Adrenal gland (tissue), 12 donors: ENCODE measurements around the gene FABP7. TPM values are rescaled to one million over a fixed set of nuclear protein-coding genes. Genes with fewer than 3 reads are reported as not detected.
A peak's percentile ranks its signal among the peaks of the same experiment; 100 is the strongest.

Experiments used
- DNase-seq, 7 donors: peaks; one replicate each; pipeline ENCODE4 v3.0.0-alpha.2; 2019 to 2020
- H3K27ac ChIP-seq, 5 donors: fragments of 200-600 bp; sonication (generic) in 4 of 5; 1 replicate in 3 of 5; 2 replicates in 2 of 5; pipeline versions ENCODE4 v1.5.1 to v1.8.0; 2016 to 2020; ENCODE audit warnings: mild to moderate bottlenecking in 1 of 5
- H3K27me3 ChIP-seq: fragments of 200-600 bp; 2 replicates; pipeline ENCODE4 v1.8.0; 2021
- H3K36me3 ChIP-seq, 2 donors: fragments of 200-600 bp; replicated peaks in 1 of 2; 1 replicate in 1 of 2; 2 replicates in 1 of 2; pipeline versions ENCODE4 v1.5.1 to v1.8.0; 2018 to 2022
- H3K4me1 ChIP-seq, 2 donors: fragments of 200-600 bp; replicated peaks in 1 of 2; 1 replicate in 1 of 2; 2 replicates in 1 of 2; pipeline versions ENCODE4 v1.5.1 to v1.8.0; 2018 to 2021
- H3K4me3 ChIP-seq, 4 donors: fragments of 200-600 bp; sonication (generic) in 3 of 4; one replicate each; pipeline ENCODE4 v1.5.1; 2016 to 2018
- H3K9me3 ChIP-seq, 3 donors: fragments of 200-600 bp; sonication (generic) in 1 of 3; replicated peaks in 1 of 3; 1 replicate in 2 of 3; 2 replicates in 1 of 3; pipeline versions ENCODE4 v1.5.1 to v1.8.0; 2016 to 2021
- CTCF ChIP-seq, 6 experiments: fragments of 450-650 bp in 4 of 6; fragments of 200-600 bp in 2 of 6; sonication (generic) in 1 of 6; IDR thresholded peaks; 1 replicate in 5 of 6; 2 replicates in 1 of 6; pipeline versions ENCODE4 v1.5.1 to v1.8.0; 2016 to 2021; ENCODE audit warnings: antibody characterized with exemption in 6 of 6, mild to moderate bottlenecking in 2 of 6, moderate library complexity in 1 of 6
- POLR2A ChIP-seq, 2 donors: fragments of 450-650 bp; IDR thresholded peaks; one replicate each; pipeline ENCODE4 v1.6.1; 2017; ENCODE audit warnings: antibody characterized with exemption in 2 of 2, mild to moderate bottlenecking in 2 of 2, moderate library complexity in 1 of 2
- WGBS, 4 donors: extraction: QIAGEN DNeasy Blood & Tissue Kit in 2 of 4; methylation state at CpG; one replicate each; pipeline versions ENCODE4 v1.1.5 to v1.1.7; 2013 to 2017; 5-methylcytosine and 5-hydroxymethylcytosine counted together
- intact Hi-C, 2 donors: fragments of 100-400 bp; cut with DNase I; formaldehyde crosslinking; loops; one replicate each; pipeline versions ENCODE4 v1.14.1 to v1.15.0; 2022 to 2023
- polyA plus RNA-seq, 3 donors: library from polyadenylated mRNA; stranded (reverse); fragments of 200-250 nt in 2 of 3; fragments of 350-450 nt in 1 of 3; fragmentation: Illumina TruSeq in 1 of 3; extraction: RNeasy Lipid Tissue Mini Kit (QIAGEN cat#74804) in 1 of 3; gene quantifications; one replicate each; pipeline ENCODE4 v1.2.3, GENCODE V29; 2013 to 2014
- total RNA-seq, 9 donors: library from RNA; depleted of rRNA in 4 of 9; stranded (reverse); fragments of >200 nt in 4 of 9; fragments of 120-200 nt in 1 of 9; fragmentation: NEBNext Ultra II Directional in 1 of 9; extraction: Animal tissue kit (Norgen Biotek cat#: 25700) in 1 of 9; gene quantifications; one replicate each; pipeline versions ENCODE4 v1.1.0 to v1.2.4, GENCODE V29; 2013 to 2023
- donor health status: healthy with polysubstance abuse.
- donor health status: Bipolar disorder and iron deficiency.
- donor health status: DM: yes; HTN: yes; CAD: no.
- donor health status: DM: no; HTN: no; CAD: no.
- donor health status: DM: no; HTN: no; CAD: no.
- donor health status: DM: yes; HTN: yes; CAD: no.

FABP7 gene
- total and polyA plus RNA-seq, 12 donors = 0.22 TPM; not detected in 11

- intact Hi-C loops = no loop called here
- no peaks in the 10 kb centered on the region for H3K36me3 ChIP-seq
- no peak for DNase-seq
- peak overlapping the region in 3 of 4 donors; percentile 21 to 66 (median 59) for H3K4me3 ChIP-seq
- TF ChIP-seq CTCF (IDR thresholded peaks at IDR 0.05) (no peak), POLR2A (IDR thresholded peaks at IDR 0.05) (no peak)
- peaks cover 9 to 29% of the 10 kb centered on the region in 2 donors for H3K4me1 ChIP-seq
- peak overlapping the region; percentile 91 to 99 (median 98) for H3K27ac ChIP-seq
- no peaks in the 10 kb centered on the region for H3K27me3 ChIP-seq
- no peaks in the 10 kb centered on the region for H3K9me3 ChIP-seq
- WGBS, 4 donors = 1 to 2% (median 1%) methylated on average over 14 of the region's 14 CpGs
These were observed 10.5 kb downstream of the FABP7 start for GRCh38 chr6:122790028-122790422.

GRCh38 chr6:122790423-122791309 lies 11.2 kb downstream of the FABP7 start:
- TF ChIP-seq CTCF (IDR thresholded peaks at IDR 0.05) (no peak), POLR2A (IDR thresholded peaks at IDR 0.05) (peak in 1 of 2 donors; percentile 16)
- H3K27ac ChIP-seq = peak overlapping the region; percentile 91 to 99 (median 98)

GRCh38 chr6:122791310-122791679 lies 11.8 kb downstream of the FABP7 start:
- peaks cover 9 to 29% of the 10 kb centered on the region in 2 donors for H3K4me1 ChIP-seq
- no peaks in the 10 kb centered on the region for H3K36me3 ChIP-seq
- peak overlapping the region in 4 of 5 donors; percentile 95 to 99 (median 98) for H3K27ac ChIP-seq
- DNase-seq = no peak
- WGBS, 4 donors = 81 to 89% (median 88%) methylated on average over 2 of the region's 2 CpGs
- H3K27me3 ChIP-seq = no peaks in the 10 kb centered on the region
- peak overlapping the region in 1 of 4 donors; percentile 66 for H3K4me3 ChIP-seq
- no peak for TF ChIP-seq POLR2A (IDR thresholded peaks at IDR 0.05)
- no peak for TF ChIP-seq CTCF (IDR thresholded peaks at IDR 0.05)
- intact Hi-C loops = no loop called here
- H3K9me3 ChIP-seq = no peaks in the 10 kb centered on the region

More at GRCh38 chr6:122790423-122791309, 11.2 kb downstream of the FABP7 start:
- Histone ChIP-seq H3K4me3 (peak overlapping the region in 3 of 4 donors; percentile 21 to 66 (median 59)), H3K9me3 (no peaks in the 10 kb centered on the region), H3K36me3 (no peaks in the 10 kb centered on the region), H3K27me3 (no peaks in the 10 kb centered on the region), H3K4me1 (peaks cover 9 to 29% of the 10 kb centered on the region in 2 donors)
- intact Hi-C loops = no loop called here
- 31 to 38% (median 36%) methylated on average over 14 of the region's 14 CpGs for WGBS, 4 donors
- peak in 5 of 7 donors; percentile 31 to 47 (median 38) for DNase-seq

- no peaks in the 10 kb centered on the region for H3K9me3 ChIP-seq
- intact Hi-C loops = no loop called here
These were observed 13.2 kb downstream of the FABP7 start for GRCh38 chr6:122792766-122793165.

More at GRCh38 chr6:122792766-122793165, 13.2 kb downstream of the FABP7 start:
- no peak for TF ChIP-seq POLR2A (IDR thresholded peaks at IDR 0.05)
- DNase-seq = no peak
- Histone ChIP-seq H3K27ac (peak overlapping the region in 1 of 5 donors; percentile 3), H3K4me3 (no peak overlapping the region), H3K27me3 (no peaks in the 10 kb centered on the region), H3K36me3 (no peaks in the 10 kb centered on the region), H3K4me1 (peaks cover 9 to 29% of the 10 kb centered on the region in 2 donors)
- 92 to 96% (median 93%) methylated on average over 2 of the region's 2 CpGs for WGBS, 4 donors
